Endothelial cell of umbilical vein (primary cell): ENCODE data around the gene NEU2. TPM values are rescaled to one million over a fixed set of nuclear protein-coding genes. Genes with fewer than 3 reads are reported as not detected.

ENCODE experiments used
- BruUV-seq: library from RNA; stranded (reverse); fragments of 400-500 nt; replicated peaks from 2 replicates; lab custom pipeline; 2021; lab: Mats Ljungman, UMichigan
- CTCF ChIA-PET: fragments of 300-600, 350-600 bp; sonication (Branson Sonifier 250); formaldehyde crosslinking; loops from one replicate; lab custom pipeline; 2021; ENCODE audit warnings: antibody characterized with exemption, inconsistent platforms; lab: Charles Lee
- POLR2A ChIA-PET: fragments of 300-600, 350-600 bp; sonication (Branson Sonifier 250); formaldehyde crosslinking; loops from one replicate; lab custom pipeline; 2021; ENCODE audit warnings: antibody characterized with exemption, inconsistent platforms; lab: Charles Lee
- DNase-seq: peaks from one replicate; pipeline ENCODE4 v3.0.0-alpha.2; 2011; ENCODE audit warnings: low read depth, low spot score
- FAIRE-seq: peaks from 2 replicates; lab custom pipeline; 2011; peaks lifted over from hg19 to GRCh38; lab: Jason Lieb, UNC
- H2AFZ ChIP-seq: 2 replicates; pipeline ENCODE4 v1.6.0; 2012; ENCODE audit warnings: low read depth, low read length, control low read depth, inconsistent platforms
- H3K27ac ChIP-seq: 2 replicates; pipeline ENCODE4 v1.5.1; 2011; ENCODE audit warnings: low read depth, mild to moderate bottlenecking, control low read depth, low read length, moderate library complexity; ENCODE audit not compliant: insufficient read depth
- H3K27me3 ChIP-seq, 2 experiments: 2 replicates each; pipeline versions ENCODE4 v1.6.0 to v1.6.1; 2011; ENCODE audit warnings: low read length in 2 of 2, mixed read lengths in 1 of 2; ENCODE audit not compliant: control insufficient read depth in 2 of 2, insufficient read depth in 2 of 2
- H3K36me3 ChIP-seq, 2 experiments: 2 replicates in 1 of 2; 3 replicates in 1 of 2; pipeline ENCODE4 v1.5.1; 2011; ENCODE audit warnings: low read length in 2 of 2, mild to moderate bottlenecking in 1 of 2, moderate library complexity in 1 of 2; ENCODE audit not compliant: control insufficient read depth in 2 of 2, insufficient read depth in 2 of 2; ENCODE audit errors: extremely low read depth in 1 of 2
- H3K4me1 ChIP-seq: 3 replicates; pipeline ENCODE4 v1.5.1; 2011; ENCODE audit warnings: mild to moderate bottlenecking, low read length; ENCODE audit not compliant: control insufficient read depth, insufficient read depth; ENCODE audit errors: extremely low read depth
- H3K4me2 ChIP-seq: 2 replicates; pipeline ENCODE4 v1.6.1; 2011; ENCODE audit warnings: low read length, control low read depth, mixed read lengths; ENCODE audit not compliant: insufficient read depth
- H3K4me3 ChIP-seq, 3 experiments: fragments of 200-600 bp in 1 of 3; sonication (generic), shearing (Covaris generic) in 1 of 3; replicated peaks in 1 of 3; 2 replicates each; pipeline ENCODE4 v1.5.1; 2011 to 2016; ENCODE audit warnings: control low read depth in 3 of 3, low read length in 3 of 3, mild to moderate bottlenecking in 2 of 3, inconsistent platforms in 1 of 3, low read depth in 1 of 3, moderate library complexity in 1 of 3; ENCODE audit not compliant: insufficient read depth in 1 of 3
- H3K79me2 ChIP-seq: 2 replicates; pipeline ENCODE4 v1.6.0; 2012; ENCODE audit warnings: low read length, inconsistent platforms; ENCODE audit not compliant: control insufficient read depth, insufficient read depth
- H3K9ac ChIP-seq: replicated peaks from 2 replicates; pipeline ENCODE3; 2011; ENCODE audit warnings: low read length, control low read depth; ENCODE audit not compliant: insufficient read depth; ENCODE audit errors: extremely low read depth
- H3K9me1 ChIP-seq: replicated peaks from 3 replicates; pipeline ENCODE4 v1.6.0; 2011; ENCODE audit warnings: mild to moderate bottlenecking, low read length; ENCODE audit not compliant: control insufficient read depth, insufficient read depth; ENCODE audit errors: extremely low read depth
- H3K9me3 ChIP-seq: replicated peaks from 2 replicates; pipeline ENCODE4 v1.5.1; 2012; ENCODE audit warnings: low read length, inconsistent platforms; ENCODE audit not compliant: control insufficient read depth, insufficient read depth
- H4K20me1 ChIP-seq: replicated peaks from 2 replicates; pipeline ENCODE3; 2011; ENCODE audit warnings: mild to moderate bottlenecking, low read length; ENCODE audit not compliant: control insufficient read depth, insufficient read depth; ENCODE audit errors: extremely low read depth
- CTCF ChIP-seq, 2 donors: IDR thresholded peaks; 1 replicate in 1 of 2; 2 replicates in 1 of 2; pipeline ENCODE4 v1.5.1; 2011; ENCODE audit warnings: low read length in 2 of 2, mild to moderate bottlenecking in 2 of 2, moderate library complexity in 2 of 2, control low read depth in 1 of 2, inconsistent platforms in 1 of 2, low read depth in 1 of 2; ENCODE audit not compliant: insufficient read depth in 1 of 2; ENCODE audit errors: extremely low read depth in 1 of 2
- EZH2 ChIP-seq: IDR thresholded peaks from 2 replicates; pipeline ENCODE4 v1.6.1; 2012; ENCODE audit warnings: borderline replicate concordance, low read depth, mild to moderate bottlenecking, moderate library complexity, low read length, inconsistent platforms; ENCODE audit not compliant: severe bottlenecking
- FOS ChIP-seq: IDR thresholded peaks from 2 replicates; pipeline ENCODE4 v1.6.1; 2011; ENCODE audit warnings: mild to moderate bottlenecking, low read length, moderate library complexity, borderline replicate concordance; ENCODE audit not compliant: insufficient read depth
- GATA2 ChIP-seq: IDR thresholded peaks from 2 replicates; pipeline ENCODE4 v1.7.0; 2011; ENCODE audit warnings: low read depth, mild to moderate bottlenecking, moderate library complexity, mixed read lengths, low read length; ENCODE audit not compliant: insufficient read length, insufficient read depth
- JUN ChIP-seq: IDR thresholded peaks from 2 replicates; pipeline ENCODE4 v1.6.1; 2011; ENCODE audit warnings: borderline replicate concordance, low read depth; ENCODE audit not compliant: insufficient read length, insufficient read depth
- MAX ChIP-seq: IDR thresholded peaks from 2 replicates; pipeline ENCODE4 v1.6.1; 2011; ENCODE audit not compliant: insufficient read depth, insufficient read length
- MYC ChIP-seq: IDR thresholded peaks from one replicate; pipeline ENCODE4 v1.6.1; 2011; ENCODE audit warnings: mild to moderate bottlenecking, low read depth, low read length
- POLR2A ChIP-seq: IDR thresholded peaks from 2 replicates; pipeline ENCODE4 v1.6.1; 2012; ENCODE audit warnings: low read depth, mild to moderate bottlenecking, control low read depth, low read length
- POLR2AphosphoS5 ChIP-seq: IDR thresholded peaks from 2 replicates; pipeline ENCODE4 v1.6.1; 2012; ENCODE audit warnings: low read depth, mild to moderate bottlenecking, control low read depth, low read length, moderate library complexity; ENCODE audit not compliant: insufficient read depth
- dilution Hi-C: fragments of 300-500 bp; cut with MboI; formaldehyde crosslinking; loops from one replicate; pipeline ENCODE4 v1.15.0; 2019; ENCODE audit warnings: low sequenced_read_pairs; ENCODE audit not compliant: extremely low pct_ligation_motif_present
- intact Hi-C: fragments of 100-400 bp; cut with micrococcal nuclease; formaldehyde crosslinking; loops from one replicate; pipeline ENCODE4 v1.10.0; 2022
- polyA plus RNA-seq, 4 experiments: library from polyadenylated mRNA; depleted of rRNA in 3 of 4; stranded (reverse) in 3 of 4; unstranded in 1 of 4; fragments of >200 nt; gene quantifications; 2 replicates each; pipeline versions ENCODE4 v1.2.1 to v1.2.3, GENCODE V29; 2011 to 2012; ENCODE audit warnings: missing spikeins in 1 of 4
- total RNA-seq: library from RNA; stranded (reverse); gene quantifications from 2 replicates; pipeline ENCODE4 v1.2.3, GENCODE V29; 2021

NEU2 gene
- total and polyA plus RNA-seq, 2 donors (not counting 3 experiments of a cell fraction or from before 2014, with no cell fraction given) = not detected

GRCh38 chr2:233047206-233047605 lies 14.7 kb downstream of the NEU2 start:
- no peaks in the 10 kb centered on the region for H4K20me1 ChIP-seq
- ChIA-PET POLR2A (no interaction called here), CTCF (interaction anchor here (3.4 kb wide), 1 partner anchor 13 kb away, joined by 19 read pairs; the partner anchor contains the start of gene INPP5D)
- H3K36me3 ChIP-seq = no peaks in the 10 kb centered on the region
- no peak for FAIRE-seq
- no peak overlapping the region for H3K4me2 ChIP-seq
- no peak overlapping the region for H3K4me3 ChIP-seq
- intact Hi-C loops (no loop called here), dilution Hi-C loops (no loop called here)
- H3K79me2 ChIP-seq = no peaks in the 10 kb centered on the region
- no peak overlapping the region for H2AFZ ChIP-seq
- H3K27ac ChIP-seq = no peak overlapping the region
- no TSS peak for BruUV-seq
- no peaks in the 10 kb centered on the region for H3K9me1 ChIP-seq
- no peak for TF ChIP-seq POLR2AphosphoS5
- TF ChIP-seq EZH2 = no peak
- no peak for TF ChIP-seq CTCF (IDR thresholded peaks at IDR 0.05; ENCODE audit: extremely low read depth in 1 of 2, insufficient read depth in 1 of 2, low read depth in 1 of 2, low read length in 2 of 2)
- no peak for TF ChIP-seq JUN
- TF ChIP-seq GATA2 = no peak
- TF ChIP-seq POLR2A = no peak
- TF ChIP-seq MYC = no peak
- TF ChIP-seq MAX = no peak
- no peak for TF ChIP-seq FOS
- no peak overlapping the region for H3K9ac ChIP-seq
- DNase-seq = no peak
- peaks cover 0 to 1% of the 10 kb centered on the region in 2 experiments for H3K27me3 ChIP-seq
- H3K4me1 ChIP-seq = peaks cover 4% of the 10 kb centered on the region
- H3K9me3 ChIP-seq = no peaks in the 10 kb centered on the region
